ENCODE data around the gene FN1. TPM values are rescaled to one million over a fixed set of nuclear protein-coding genes. Genes with fewer than 3 reads are reported as not detected.
"Not testable (repeated sequence)": the region's sequence is repeated elsewhere in the genome, so short reads cannot be mapped to it uniquely, and the experiment has no call there.

Gene FN1
- total RNA-seq, 1 donor from 2014 or later: 77.7 TPM

GRCh38 chr2:215328066-215328465 is 107.8 kb downstream of the FN1 start:
- intact Hi-C loops (cut with DNase I): no loop called here
- no peak for ATAC-seq (ENCODE audit: poor library complexity)

GRCh38 chr2:215324811-215325210 is 111.1 kb downstream of the FN1 start:
- DNase-seq: no peak
- no peak for ATAC-seq (ENCODE audit: poor library complexity)
- intact Hi-C loops (cut with DNase I): no loop called here

More at GRCh38 chr2:215328066-215328465, 107.8 kb downstream of the FN1 start:
- DNase-seq: no peak

GRCh38 chr2:215320679-215321078 is 115.2 kb downstream of the FN1 start:
- DNase-seq (no peak), ATAC-seq (ENCODE audit: poor library complexity) (no peak)
- intact Hi-C loops (cut with DNase I): no loop called here

GRCh38 chr2:215320102-215320501 is 115.8 kb downstream of the FN1 start:
- ATAC-seq (ENCODE audit: poor library complexity) (no peak), DNase-seq (no peak)
- intact Hi-C loops (cut with DNase I): no loop called here

- ATAC-seq (ENCODE audit: poor library complexity) (no peak), DNase-seq (no peak)
- intact Hi-C loops (cut with DNase I): no loop called here
Measured at GRCh38 chr2:215319500-215319899, 116.4 kb downstream of the FN1 start.

GRCh38 chr2:215316336-215316735 is 119.5 kb downstream of the FN1 start:
- intact Hi-C loops (cut with DNase I): no loop called here
- ATAC-seq (ENCODE audit: poor library complexity) (no peak), DNase-seq (no peak)

- intact Hi-C loops (cut with DNase I): no loop called here
- ATAC-seq (ENCODE audit: poor library complexity): no peak
- no peak for DNase-seq
Measured at GRCh38 chr2:215315301-215315700, 120.6 kb downstream of the FN1 start.

- no peak for ATAC-seq (ENCODE audit: poor library complexity)
- no peak for DNase-seq
- intact Hi-C loops (cut with DNase I): no loop called here
Measured at GRCh38 chr2:215314896-215315295, 121.0 kb downstream of the FN1 start.

GRCh38 chr2:215313255-215313613 is 122.6 kb downstream of the FN1 start:
- ATAC-seq (ENCODE audit: poor library complexity) (no peak), DNase-seq (no peak)
- intact Hi-C loops (cut with DNase I): no loop called here

GRCh38 chr2:215311625-215312396 is 124.1 kb downstream of the FN1 start, which contains the start of gene ATIC:
TSS of gene ATIC (plus strand) at chr2:215312059. CDS start at chr2:215312143, 84 bp downstream.
- intact Hi-C loops (cut with DNase I): no loop called here
- ATAC-seq (ENCODE audit: poor library complexity): peak; percentile 100
- peak; percentile 97 for DNase-seq

GRCh38 chr2:215311259-215311624 is 124.6 kb downstream of the FN1 start:
- DNase-seq; intact Hi-C loops (cut with DNase I): not testable (repeated sequence)
- ATAC-seq (ENCODE audit: poor library complexity): peak; percentile 15

Other genes starting within 250 kb of the FN1 start
- 53.2 TPM for gene ATIC, start 124.0 kb downstream of the FN1 start, total RNA-seq

All from Right ventricle myocardium superior (tissue), 1 donor.